ENCODE data around the gene ARID1B.

DNA sequence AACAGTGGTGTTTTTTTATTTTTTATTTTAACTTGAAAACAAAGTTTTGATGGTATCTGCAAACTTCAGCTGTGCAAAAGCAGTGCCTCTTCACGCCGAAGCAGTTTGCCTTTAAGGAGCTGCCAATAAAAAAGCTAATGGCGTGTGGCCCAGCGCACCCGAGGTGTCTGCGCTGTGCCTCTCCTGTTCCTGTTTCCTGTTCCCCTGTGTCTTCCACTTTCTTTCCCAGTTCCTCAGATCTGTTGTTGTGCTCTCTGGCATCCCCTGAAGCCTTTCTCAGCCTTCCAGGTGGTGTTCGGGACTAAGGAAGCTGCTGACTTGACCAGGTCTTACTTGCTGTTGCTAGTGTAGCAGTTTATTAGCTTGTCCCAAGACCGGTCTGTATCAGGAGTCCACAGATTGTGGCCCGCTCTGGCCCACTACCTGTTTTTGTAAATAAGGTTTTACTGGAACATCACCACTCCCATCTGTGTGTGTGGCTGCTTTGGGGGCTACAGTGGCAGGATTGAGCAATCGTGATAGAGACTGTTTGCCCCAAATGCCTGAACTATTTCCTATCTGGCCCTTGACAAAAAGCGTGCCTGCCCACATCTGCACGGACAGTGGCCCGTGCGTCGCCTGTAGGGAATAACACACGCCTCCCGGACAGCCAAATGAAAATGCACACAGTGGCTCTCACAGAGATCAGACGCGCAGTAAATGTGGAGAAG lies 367.8 kb downstream of the ARID1B start:
- TF ChIP-seq, protein P1, sequence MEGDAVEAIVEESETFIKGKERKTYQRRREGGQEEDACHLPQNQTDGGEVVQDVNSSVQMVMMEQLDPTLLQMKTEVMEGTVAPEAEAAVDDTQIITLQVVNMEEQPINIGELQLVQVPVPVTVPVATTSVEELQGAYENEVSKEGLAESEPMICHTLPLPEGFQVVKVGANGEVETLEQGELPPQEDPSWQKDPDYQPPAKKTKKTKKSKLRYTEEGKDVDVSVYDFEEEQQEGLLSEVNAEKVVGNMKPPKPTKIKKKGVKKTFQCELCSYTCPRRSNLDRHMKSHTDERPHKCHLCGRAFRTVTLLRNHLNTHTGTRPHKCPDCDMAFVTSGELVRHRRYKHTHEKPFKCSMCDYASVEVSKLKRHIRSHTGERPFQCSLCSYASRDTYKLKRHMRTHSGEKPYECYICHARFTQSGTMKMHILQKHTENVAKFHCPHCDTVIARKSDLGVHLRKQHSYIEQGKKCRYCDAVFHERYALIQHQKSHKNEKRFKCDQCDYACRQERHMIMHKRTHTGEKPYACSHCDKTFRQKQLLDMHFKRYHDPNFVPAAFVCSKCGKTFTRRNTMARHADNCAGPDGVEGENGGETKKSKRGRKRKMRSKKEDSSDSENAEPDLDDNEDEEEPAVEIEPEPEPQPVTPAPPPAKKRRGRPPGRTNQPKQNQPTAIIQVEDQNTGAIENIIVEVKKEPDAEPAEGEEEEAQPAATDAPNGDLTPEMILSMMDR (IDR thresholded peaks at IDR 0.05) = no peak
- TF ChIP-seq POLR2A (IDR thresholded peaks at IDR 0.05) = no peak
